Measurements from ENCODE around the gene CASS4. TPM values are rescaled to one million over a fixed set of nuclear protein-coding genes. Genes with fewer than 3 reads are reported as not detected.

The CASS4 gene
- total RNA-seq, 1 donor from 2014 or later, result 0.56 TPM

DNA sequence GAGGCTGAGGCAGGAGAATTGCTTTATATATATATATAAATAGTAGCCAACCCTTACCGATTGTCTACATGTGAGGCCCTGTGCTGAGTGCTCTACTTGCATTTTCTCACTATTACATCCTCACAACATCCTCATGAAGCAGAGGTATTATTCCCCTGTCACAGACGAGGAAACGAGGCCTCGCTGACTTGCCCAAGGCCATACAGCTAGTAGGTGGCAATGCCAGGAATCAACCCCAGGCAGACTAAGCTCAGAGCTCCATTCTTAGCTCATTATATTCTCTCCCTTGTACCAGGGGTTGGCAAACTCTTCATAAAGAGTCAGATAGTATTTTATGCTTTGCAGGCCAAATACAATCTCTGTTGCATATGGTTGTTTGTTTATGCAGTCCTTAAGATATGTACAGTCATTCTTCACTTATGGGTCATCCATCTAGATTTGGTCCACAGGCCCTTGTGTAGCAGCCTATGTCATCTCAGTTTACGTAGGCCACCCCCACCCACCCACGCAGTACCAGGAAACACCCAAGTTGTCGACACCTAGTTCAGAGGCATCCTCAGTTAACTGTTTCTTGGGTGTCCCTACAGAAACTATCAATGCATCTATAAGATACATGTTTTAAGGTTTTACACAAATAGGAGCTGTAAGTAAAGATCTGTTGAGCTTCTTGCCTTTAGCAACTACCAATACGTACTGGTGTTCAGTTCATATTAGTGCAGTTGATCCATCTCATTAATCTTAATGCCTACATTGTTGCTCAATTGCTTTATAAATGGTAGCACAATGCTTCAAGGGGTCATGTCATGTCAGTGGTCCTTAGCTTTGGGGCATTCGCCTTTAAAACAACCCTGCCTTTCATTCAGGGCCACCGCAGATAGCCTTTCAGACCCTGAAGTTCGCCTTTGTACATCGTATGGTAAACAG, 3.0 kb downstream of the CASS4 start:
- H3K4me3 Mint-ChIP-seq, result no peak overlapping the region
- H3K9me3 Mint-ChIP-seq, result no peaks in the 10 kb centered on the region
- DNase-seq (ENCODE audit: extremely low spot score, unreplicated experiment), result no peak
- H3K36me3 Mint-ChIP-seq, result peaks cover 18% of the 10 kb centered on the region
- no peaks in the 10 kb centered on the region for H3K27me3 Mint-ChIP-seq
- H3K4me1 Mint-ChIP-seq (ENCODE audit: unreplicated experiment), result no peaks in the 10 kb centered on the region
- H3K27ac Mint-ChIP-seq, result no peak overlapping the region
- TF ChIP-seq, protein P1, sequence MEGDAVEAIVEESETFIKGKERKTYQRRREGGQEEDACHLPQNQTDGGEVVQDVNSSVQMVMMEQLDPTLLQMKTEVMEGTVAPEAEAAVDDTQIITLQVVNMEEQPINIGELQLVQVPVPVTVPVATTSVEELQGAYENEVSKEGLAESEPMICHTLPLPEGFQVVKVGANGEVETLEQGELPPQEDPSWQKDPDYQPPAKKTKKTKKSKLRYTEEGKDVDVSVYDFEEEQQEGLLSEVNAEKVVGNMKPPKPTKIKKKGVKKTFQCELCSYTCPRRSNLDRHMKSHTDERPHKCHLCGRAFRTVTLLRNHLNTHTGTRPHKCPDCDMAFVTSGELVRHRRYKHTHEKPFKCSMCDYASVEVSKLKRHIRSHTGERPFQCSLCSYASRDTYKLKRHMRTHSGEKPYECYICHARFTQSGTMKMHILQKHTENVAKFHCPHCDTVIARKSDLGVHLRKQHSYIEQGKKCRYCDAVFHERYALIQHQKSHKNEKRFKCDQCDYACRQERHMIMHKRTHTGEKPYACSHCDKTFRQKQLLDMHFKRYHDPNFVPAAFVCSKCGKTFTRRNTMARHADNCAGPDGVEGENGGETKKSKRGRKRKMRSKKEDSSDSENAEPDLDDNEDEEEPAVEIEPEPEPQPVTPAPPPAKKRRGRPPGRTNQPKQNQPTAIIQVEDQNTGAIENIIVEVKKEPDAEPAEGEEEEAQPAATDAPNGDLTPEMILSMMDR (conservative IDR thresholded peaks at IDR 0.05), result no peak

DNA sequence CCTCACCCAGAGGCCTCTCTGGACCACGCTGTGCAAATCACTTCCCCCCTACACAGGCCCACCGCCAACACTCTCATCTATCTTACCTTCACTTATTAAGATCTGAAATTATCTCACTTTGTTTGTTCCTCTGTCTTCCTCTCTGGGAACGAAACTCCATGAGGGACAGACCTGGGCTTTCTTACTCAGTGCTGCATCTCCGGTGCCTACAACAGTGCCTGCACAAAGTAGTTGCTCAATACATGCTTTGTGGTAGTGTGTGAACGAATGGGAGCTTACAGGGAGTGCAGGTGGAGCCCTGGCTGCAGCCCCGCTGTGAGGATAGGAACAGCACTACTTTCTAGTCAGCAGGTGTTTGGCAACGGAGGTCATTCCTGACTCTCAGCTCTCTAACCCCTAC, 5.3 kb downstream of the CASS4 start:
- Mint-ChIP-seq H3K36me3 (peaks cover 18% of the 10 kb centered on the region), H3K9me3 (no peaks in the 10 kb centered on the region), H3K4me1 (ENCODE audit: unreplicated experiment) (peaks cover 3% of the 10 kb centered on the region), H3K4me3 (no peak overlapping the region), H3K27me3 (no peaks in the 10 kb centered on the region), H3K27ac (no peak overlapping the region)
- TF ChIP-seq, protein P1 (conservative IDR thresholded peaks at IDR 0.05), result no peak
- no peak for DNase-seq (ENCODE audit: extremely low spot score, unreplicated experiment)

GRCh38 chr20:56417911-56418310, 5.9 kb downstream of the CASS4 start:
- H3K27me3 Mint-ChIP-seq, result no peaks in the 10 kb centered on the region
- DNase-seq (ENCODE audit: extremely low spot score, unreplicated experiment), result no peak
- TF ChIP-seq, protein P1 (conservative IDR thresholded peaks at IDR 0.05), result no peak
- no peaks in the 10 kb centered on the region for H3K9me3 Mint-ChIP-seq
- peaks cover 3% of the 10 kb centered on the region for H3K4me1 Mint-ChIP-seq (ENCODE audit: unreplicated experiment)
- no peak overlapping the region for H3K27ac Mint-ChIP-seq
- H3K36me3 Mint-ChIP-seq, result peaks cover 18% of the 10 kb centered on the region
- no peak overlapping the region for H3K4me3 Mint-ChIP-seq

GRCh38 chr20:56418385-56418861, 6.4 kb downstream of the CASS4 start:
- Mint-ChIP-seq H3K4me1 (ENCODE audit: unreplicated experiment) (peaks cover 3% of the 10 kb centered on the region), H3K36me3 (peaks cover 18% of the 10 kb centered on the region), H3K9me3 (no peaks in the 10 kb centered on the region), H3K4me3 (no peak overlapping the region), H3K27me3 (no peaks in the 10 kb centered on the region), H3K27ac (no peak overlapping the region)
- DNase-seq (ENCODE audit: extremely low spot score, unreplicated experiment), result no peak
- TF ChIP-seq, protein P1 (conservative IDR thresholded peaks at IDR 0.05), result no peak

DNA sequence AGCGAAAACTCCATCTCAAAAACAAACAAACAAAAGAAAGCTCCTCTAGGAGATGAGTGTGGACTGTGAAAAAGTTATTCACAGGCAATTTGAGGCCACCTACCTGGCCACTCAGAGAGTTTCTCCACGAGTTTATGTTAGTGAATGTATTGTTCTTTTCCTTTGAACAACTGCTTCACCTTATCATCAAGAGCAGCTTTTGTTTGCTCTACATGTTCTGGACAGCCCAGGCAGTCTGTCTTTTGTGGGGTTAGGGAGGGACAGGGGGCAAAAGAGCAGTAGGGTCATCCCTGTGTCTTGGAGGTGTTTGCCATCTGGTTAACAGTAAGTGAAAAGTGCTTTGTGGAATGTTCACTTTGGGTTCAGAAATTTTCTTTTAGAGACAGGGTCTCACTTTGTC, 8.0 kb downstream of the CASS4 start:
- H3K4me3 Mint-ChIP-seq, result no peak overlapping the region
- no peak overlapping the region for H3K27ac Mint-ChIP-seq
- H3K9me3 Mint-ChIP-seq, result no peaks in the 10 kb centered on the region
- DNase-seq (ENCODE audit: extremely low spot score, unreplicated experiment), result no peak
- H3K4me1 Mint-ChIP-seq (ENCODE audit: unreplicated experiment), result peaks cover 3% of the 10 kb centered on the region
- no peaks in the 10 kb centered on the region for H3K27me3 Mint-ChIP-seq
- TF ChIP-seq, protein P1 (conservative IDR thresholded peaks at IDR 0.05), result no peak
- H3K36me3 Mint-ChIP-seq, result peaks cover 13% of the 10 kb centered on the region
